WTC11 (cell line): ENCODE data around the gene SOCS3. TPM values are rescaled to one million over a fixed set of nuclear protein-coding genes. Genes with fewer than 3 reads are reported as not detected.

Experiments used
- MYBL2 ChIP-seq: sonication (generic); formaldehyde crosslinking; IDR thresholded peaks from 2 replicates; pipeline ENCODE4 v1.8.1; 2023; ENCODE audit warnings: mild to moderate bottlenecking, moderate library complexity, missing genetic modification reagents
- NFATC4 ChIP-seq: fragments of 250-450 bp; sonication (Bioruptor Pico); IDR thresholded peaks from 2 replicates; pipeline ENCODE4 v1.9.0; 2021; ENCODE audit warnings: mild to moderate bottlenecking
- TEAD4 ChIP-seq: sonication (generic); formaldehyde crosslinking; IDR thresholded peaks from 2 replicates; pipeline ENCODE4 v1.8.0; 2022; ENCODE audit warnings: mild to moderate bottlenecking, missing genetic modification reagents
- ZNF396 ChIP-seq: fragments of 250-450 bp; sonication (Bioruptor Pico); IDR thresholded peaks from 2 replicates; pipeline ENCODE4 v1.8.0; 2021; ENCODE audit warnings: mild to moderate bottlenecking, moderate library complexity, borderline replicate concordance
- total RNA-seq: library from RNA; stranded (reverse); gene quantifications from 3 replicates; pipeline ENCODE4 v1.2.3, GENCODE V29; 2021
- TF ChIP-seq, protein P1 (sequence below): sonication (generic); formaldehyde crosslinking; IDR thresholded peaks from 2 replicates; pipeline ENCODE4 v1.8.1; 2023; ENCODE audit warnings: mild to moderate bottlenecking, moderate library complexity, missing genetic modification reagents

Gene SOCS3
- total RNA-seq, 1 experiment from 2014 or later, result 23.8 TPM

DNA sequence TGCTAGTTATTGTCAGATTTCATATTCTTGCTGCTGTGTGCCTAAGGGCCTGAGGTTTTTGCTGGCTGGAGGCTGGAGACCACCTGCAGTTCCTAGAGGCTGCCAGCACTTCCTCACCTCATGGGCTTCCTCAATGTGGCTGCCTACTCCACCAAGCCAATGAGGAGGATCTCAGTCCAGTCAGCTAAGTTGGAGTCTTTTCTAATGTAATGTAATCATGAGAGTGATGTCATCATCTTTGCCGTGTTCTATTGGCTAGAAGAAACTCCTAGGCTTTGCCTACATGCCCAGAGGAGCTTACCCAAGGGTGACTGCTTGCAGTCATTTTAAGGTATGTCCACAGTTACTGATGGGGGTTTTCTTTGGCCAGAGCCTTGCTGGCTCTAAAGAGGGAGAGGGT, 53.0 kb downstream of the SOCS3 start (continued):
- no peak for TF ChIP-seq MYBL2 (CRISPR knock-in tag)
- no peak for TF ChIP-seq NFATC4 (CRISPR knock-in tag)
- TF ChIP-seq, protein P1, sequence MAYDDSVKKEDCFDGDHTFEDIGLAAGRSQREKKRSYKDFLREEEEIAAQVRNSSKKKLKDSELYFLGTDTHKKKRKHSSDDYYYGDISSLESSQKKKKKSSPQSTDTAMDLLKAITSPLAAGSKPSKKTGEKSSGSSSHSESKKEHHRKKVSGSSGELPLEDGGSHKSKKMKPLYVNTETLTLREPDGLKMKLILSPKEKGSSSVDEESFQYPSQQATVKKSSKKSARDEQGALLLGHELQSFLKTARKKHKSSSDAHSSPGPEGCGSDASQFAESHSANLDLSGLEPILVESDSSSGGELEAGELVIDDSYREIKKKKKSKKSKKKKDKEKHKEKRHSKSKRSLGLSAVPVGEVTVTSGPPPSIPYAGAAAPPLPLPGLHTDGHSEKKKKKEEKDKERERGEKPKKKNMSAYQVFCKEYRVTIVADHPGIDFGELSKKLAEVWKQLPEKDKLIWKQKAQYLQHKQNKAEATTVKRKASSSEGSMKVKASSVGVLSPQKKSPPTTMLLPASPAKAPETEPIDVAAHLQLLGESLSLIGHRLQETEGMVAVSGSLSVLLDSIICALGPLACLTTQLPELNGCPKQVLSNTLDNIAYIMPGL, result no peak
- TF ChIP-seq TEAD4, result no peak
- no peak for TF ChIP-seq ZNF396 (CRISPR knock-in tag)

Other genes with a start within 250 kb of the SOCS3 start
- 90.9 to 120 TPM (median 93.2 TPM) in 3 replicates for gene TMC6, start 231.3 kb downstream of the SOCS3 start, total RNA-seq
- 2.9 to 3.7 TPM (median 3.1 TPM) in 3 replicates for gene TMC8, start 229.3 kb downstream of the SOCS3 start, total RNA-seq
- gene C17orf99, start 213.7 kb downstream of the SOCS3 start, total RNA-seq, result not detected in 3 replicates
- 47.7 to 50.3 TPM (median 50.2 TPM) in 3 replicates for gene SYNGR2, start 191.5 kb downstream of the SOCS3 start, total RNA-seq
- gene TK1, start 173.0 kb downstream of the SOCS3 start, total RNA-seq, result 72.5 to 84.1 TPM (median 82.6 TPM) in 3 replicates
- gene AFMID, start 172.7 kb downstream of the SOCS3 start, total RNA-seq, result 45.1 to 58.7 TPM (median 48.8 TPM) in 3 replicates
- gene BIRC5, start 145.8 kb downstream of the SOCS3 start, total RNA-seq, result 115 to 117 TPM (median 117 TPM) in 3 replicates
- gene TMEM235, start 128.4 kb downstream of the SOCS3 start, total RNA-seq, result 0.24 to 0.41 TPM (median 0.27 TPM) in 3 replicates
- 45.4 to 51.4 TPM (median 47.0 TPM) in 3 replicates for gene PGS1, start 18.6 kb upstream of the SOCS3 start, total RNA-seq
- gene DNAH17, start 217.3 kb upstream of the SOCS3 start, total RNA-seq, result 0.73 to 0.94 TPM (median 0.87 TPM) in 3 replicates